HCT116 (cell line): Measurements from ENCODE around the gene FRMD3. TPM values are rescaled to one million over a fixed set of nuclear protein-coding genes. Genes with fewer than 3 reads are reported as not detected.

Experiments
- ATAC-seq: fragments of 200-7000 bp; cut with Tn5 transposase; 2 replicates; pipeline ENCODE4 v1.9.1; 2020; ENCODE audit warnings: mild to moderate bottlenecking, moderate library complexity
- BruUV-seq: library from RNA; stranded (reverse); fragments of 400-500 nt; replicated peaks from 2 replicates; lab custom pipeline; 2021; lab: Mats Ljungman, UMichigan
- CTCF ChIA-PET: fragments of 300-600 bp; sonication (Branson Sonifier 250); formaldehyde crosslinking; loops from one replicate; lab custom pipeline; 2021; ENCODE audit warnings: antibody characterized with exemption; lab: Charles Lee
- POLR2A ChIA-PET: fragments of 300-600, 350-600 bp; sonication (Branson Sonifier 250); formaldehyde crosslinking; loops from one replicate; lab custom pipeline; 2021; ENCODE audit warnings: antibody characterized with exemption; lab: Charles Lee
- RAD21 ChIA-PET, 2 experiments: fragments of 300-600 bp; sonication (Branson Sonifier 250); formaldehyde crosslinking; loops; one replicate each; lab custom pipeline; 2023; ENCODE audit warnings: low total read pairs in 2 of 2; ENCODE audit not compliant: uncharacterized antibody in 2 of 2, unreplicated experiment in 2 of 2, low non-redundant PET in 1 of 2; lab: Charles Lee
- DNase-seq: peaks from one replicate; pipeline ENCODE4 v3.0.0-alpha.2; 2010; ENCODE audit warnings: low read depth, low spot score
- H2AFZ ChIP-seq: fragments of 200-600 bp; shearing (Covaris generic), sonication (generic); 2 replicates; pipeline ENCODE4 v1.6.1; 2017; ENCODE audit warnings: low read depth, mixed run types, mixed read lengths, antibody characterized with exemption, low read length; ENCODE audit not compliant: poor library complexity, severe bottlenecking
- H3K27ac ChIP-seq: 2 replicates; pipeline ENCODE4 v1.5.1; 2012; ENCODE audit warnings: low read depth, low read length
- H3K27me3 ChIP-seq: fragments of 200-600 bp; sonication (generic); 2 replicates; pipeline ENCODE4 v1.6.1; 2016; ENCODE audit warnings: mixed run types, low read length, mixed read lengths; ENCODE audit not compliant: insufficient read depth
- H3K36me3 ChIP-seq, 2 experiments: fragments of 200-500 bp in 1 of 2; fragments of 200-600 bp in 1 of 2; sonication (Bioruptor generic) in 1 of 2; sonication (generic) in 1 of 2; 2 replicates each; pipeline versions ENCODE4 v1.5.1 to v1.6.1; 2014 to 2016; ENCODE audit warnings: low read length in 2 of 2, inconsistent platforms in 1 of 2, mixed read lengths in 1 of 2, mixed run types in 1 of 2; ENCODE audit not compliant: insufficient read depth in 2 of 2, control insufficient read depth in 1 of 2
- H3K4me1 ChIP-seq, 2 experiments: fragments of 200-600 bp in 1 of 2; sonication (generic) in 1 of 2; 2 replicates each; pipeline versions ENCODE4 v1.5.1 to v1.6.1; 2012 to 2017; ENCODE audit warnings: low read length in 2 of 2, inconsistent platforms in 1 of 2, mild to moderate bottlenecking in 1 of 2, mixed read lengths in 1 of 2, mixed run types in 1 of 2, moderate library complexity in 1 of 2; ENCODE audit not compliant: insufficient read depth in 2 of 2, control insufficient read depth in 1 of 2
- H3K4me2 ChIP-seq: fragments of 200-600 bp; sonication (generic); 2 replicates; pipeline ENCODE4 v1.6.1; 2017; ENCODE audit warnings: mixed run types, low read length, mixed read lengths
- H3K4me3 ChIP-seq, 2 experiments: fragments of 200-600 bp in 1 of 2; sonication (generic) in 1 of 2; replicated peaks in 1 of 2; 2 replicates each; pipeline ENCODE4 v1.5.1; 2011 to 2016; ENCODE audit warnings: low read length in 2 of 2, control low read depth in 1 of 2, low read depth in 1 of 2, mild to moderate bottlenecking in 1 of 2, mixed read lengths in 1 of 2, mixed run types in 1 of 2
- H3K79me2 ChIP-seq: fragments of 200-600 bp; sonication (generic); 2 replicates; pipeline ENCODE4 v1.6.1; 2017; ENCODE audit warnings: mild to moderate bottlenecking, mixed run types, low read length, moderate library complexity, mixed read lengths; ENCODE audit not compliant: insufficient read depth
- H3K9ac ChIP-seq: fragments of 200-600 bp; sonication (generic); 2 replicates; pipeline ENCODE4 v1.6.1; 2016; ENCODE audit warnings: low read length, mixed read lengths
- H3K9me2 ChIP-seq: fragments of 200-600 bp; sonication (generic), shearing (Covaris generic); 2 replicates; pipeline ENCODE4 v1.6.1; 2017; ENCODE audit warnings: mixed run types, mild to moderate bottlenecking, moderate library complexity; ENCODE audit not compliant: insufficient read depth
- H3K9me3 ChIP-seq, 2 experiments: fragments of 200-500 bp in 1 of 2; fragments of 200-600 bp in 1 of 2; sonication (Bioruptor generic) in 1 of 2; sonication (generic) in 1 of 2; 2 replicates each; pipeline ENCODE4 v1.6.1; 2014 to 2017; ENCODE audit warnings: low read length in 2 of 2, mixed read lengths in 2 of 2, inconsistent platforms in 1 of 2, low read depth in 1 of 2, mild to moderate bottlenecking in 1 of 2, mixed run types in 1 of 2, moderate library complexity in 1 of 2; ENCODE audit not compliant: control insufficient read depth in 1 of 2, insufficient read depth in 1 of 2
- H4K20me1 ChIP-seq: fragments of 200-600 bp; sonication (generic), shearing (Covaris generic); 2 replicates; pipeline ENCODE4 v1.6.1; 2017; ENCODE audit warnings: mixed run types, mild to moderate bottlenecking, moderate library complexity; ENCODE audit not compliant: insufficient read depth
- CBX3 ChIP-seq: IDR thresholded peaks from 2 replicates; pipeline ENCODE4 v1.6.1; 2012; ENCODE audit warnings: low read depth
- CTCF ChIP-seq, 3 experiments: fragments of 200-600 bp in 1 of 3; sonication (generic) in 1 of 3; IDR thresholded peaks in 2 of 3; conservative IDR thresholded peaks in 1 of 3; 2 replicates each; pipeline ENCODE4 v1.5.1; 2012 to 2017; ENCODE audit warnings: low read depth in 2 of 3, low read length in 2 of 3, antibody characterized with exemption in 1 of 3, borderline replicate concordance in 1 of 3, control low read depth in 1 of 3, mild to moderate bottlenecking in 1 of 3, mixed read lengths in 1 of 3, mixed run types in 1 of 3, moderate library complexity in 1 of 3; ENCODE audit not compliant: insufficient read depth in 1 of 3
- EGR1 ChIP-seq: IDR thresholded peaks from 2 replicates; pipeline ENCODE4 v1.6.1; 2012; ENCODE audit warnings: low read depth
- ELF1 ChIP-seq: IDR thresholded peaks from 2 replicates; pipeline ENCODE4 v1.6.1; 2012; ENCODE audit warnings: low read depth, borderline replicate concordance
- JUND ChIP-seq: IDR thresholded peaks from 2 replicates; pipeline ENCODE4 v1.6.1; 2012
- POLR2A ChIP-seq: IDR thresholded peaks from 2 replicates; pipeline ENCODE4 v1.7.0; 2011; ENCODE audit warnings: borderline replicate concordance; ENCODE audit not compliant: insufficient read depth, insufficient read length; ENCODE audit errors: extremely low read depth
- RAD21 ChIP-seq: IDR thresholded peaks from 2 replicates; pipeline ENCODE4 v1.6.1; 2012; ENCODE audit warnings: low read depth, mild to moderate bottlenecking
- TCF7L2 ChIP-seq: IDR thresholded peaks from 2 replicates; pipeline ENCODE4 v1.7.0; 2011; ENCODE audit warnings: borderline replicate concordance, inconsistent platforms; ENCODE audit not compliant: insufficient read depth, insufficient read length; ENCODE audit errors: extremely low read depth
- ZBTB33 ChIP-seq: IDR thresholded peaks from 2 replicates; pipeline ENCODE4 v1.6.1; 2011; ENCODE audit warnings: mild to moderate bottlenecking, low read length, moderate library complexity; ENCODE audit not compliant: insufficient replicate concordance; ENCODE audit errors: extremely low read depth
- ZFX ChIP-seq: fragments of 450-650 bp; IDR thresholded peaks from 2 replicates; pipeline ENCODE4 v1.6.1; 2017
- ZNF274 ChIP-seq: fragments of 200-500 bp; sonication (Bioruptor generic); IDR thresholded peaks from 2 replicates; pipeline ENCODE4 v1.6.1; 2014; ENCODE audit warnings: mild to moderate bottlenecking, low read depth, low read length, inconsistent platforms
- intact Hi-C: fragments of 100-400 bp; cut with micrococcal nuclease; formaldehyde crosslinking; loops from 2 replicates; pipeline ENCODE4 v1.10.0; 2022
- total RNA-seq: library from RNA; stranded (reverse); gene quantifications from one replicate; pipeline ENCODE4 v1.2.1, GENCODE V29; 2021; ENCODE audit not compliant: unreplicated experiment

The FRMD3 gene
- total RNA-seq, 1 experiment from 2014 or later: 0.89 TPM

GRCh38 chr9:83560169-83560826 is 22.1 kb upstream of the FRMD3 start:
- ChIA-PET RAD21 (no interaction called here), CTCF (no interaction called here), POLR2A (no interaction called here)
- H3K9me3 ChIP-seq: no peaks in the 10 kb centered on the region
- no peak overlapping the region for H3K4me3 ChIP-seq
- no peak overlapping the region for H3K27ac ChIP-seq
- TF ChIP-seq CTCF (IDR thresholded peaks at IDR 0.05 in 2 of 3, conservative IDR thresholded peaks at IDR 0.05 in 1 of 3; ENCODE audit: borderline replicate concordance in 1 of 3, insufficient read depth in 1 of 3, low read depth in 2 of 3, low read length in 2 of 3) (no peak), ZFX (no peak), RAD21 (no peak), ZNF274 (no peak), ZBTB33 (no peak), JUND (no peak), EGR1 (no peak), TCF7L2 (no peak), POLR2A (no peak), ELF1 (no peak), CBX3 (no peak)
- no peaks in the 10 kb centered on the region for H3K79me2 ChIP-seq
- no TSS peak for BruUV-seq
- no peaks in the 10 kb centered on the region for H3K4me1 ChIP-seq
- no peak for ATAC-seq
- H3K27me3 ChIP-seq: no peaks in the 10 kb centered on the region
- no peaks in the 10 kb centered on the region for H3K9me2 ChIP-seq
- no peak for DNase-seq
- intact Hi-C loops: no loop called here
- no peak overlapping the region for H3K4me2 ChIP-seq
- no peaks in the 10 kb centered on the region for H3K36me3 ChIP-seq
- H2AFZ ChIP-seq: no peak overlapping the region
- no peak overlapping the region for H3K9ac ChIP-seq
- no peaks in the 10 kb centered on the region for H4K20me1 ChIP-seq
